HCT116 (cell line): ENCODE measurements around the gene OR6K3. TPM values are rescaled to one million over a fixed set of nuclear protein-coding genes. Genes with fewer than 3 reads are reported as not detected.
"Not testable (repeated sequence)": the region's sequence is repeated elsewhere in the genome, so short reads cannot be mapped to it uniquely, and the experiment has no call there.

Experiments
- ATAC-seq: fragments of 200-7000 bp; cut with Tn5 transposase; 2 replicates; pipeline ENCODE4 v1.9.1; 2020; ENCODE audit warnings: mild to moderate bottlenecking, moderate library complexity
- BruUV-seq: library from RNA; stranded (reverse); fragments of 400-500 nt; replicated peaks from 2 replicates; lab custom pipeline; 2021; lab: Mats Ljungman, UMichigan
- CTCF ChIA-PET: fragments of 300-600 bp; sonication (Branson Sonifier 250); formaldehyde crosslinking; loops from one replicate; lab custom pipeline; 2021; ENCODE audit warnings: antibody characterized with exemption; lab: Charles Lee
- POLR2A ChIA-PET: fragments of 300-600, 350-600 bp; sonication (Branson Sonifier 250); formaldehyde crosslinking; loops from one replicate; lab custom pipeline; 2021; ENCODE audit warnings: antibody characterized with exemption; lab: Charles Lee
- RAD21 ChIA-PET, 2 experiments: fragments of 300-600 bp; sonication (Branson Sonifier 250); formaldehyde crosslinking; loops; one replicate each; lab custom pipeline; 2023; ENCODE audit warnings: low total read pairs in 2 of 2; ENCODE audit not compliant: uncharacterized antibody in 2 of 2, unreplicated experiment in 2 of 2, low non-redundant PET in 1 of 2; lab: Charles Lee
- DNase-seq: peaks from one replicate; pipeline ENCODE4 v3.0.0-alpha.2; 2010; ENCODE audit warnings: low read depth, low spot score
- H2AFZ ChIP-seq: fragments of 200-600 bp; shearing (Covaris generic), sonication (generic); 2 replicates; pipeline ENCODE4 v1.6.1; 2017; ENCODE audit warnings: low read depth, mixed run types, mixed read lengths, antibody characterized with exemption, low read length; ENCODE audit not compliant: poor library complexity, severe bottlenecking
- H3K27ac ChIP-seq: 2 replicates; pipeline ENCODE4 v1.5.1; 2012; ENCODE audit warnings: low read depth, low read length
- H3K27me3 ChIP-seq: fragments of 200-600 bp; sonication (generic); 2 replicates; pipeline ENCODE4 v1.6.1; 2016; ENCODE audit warnings: mixed run types, low read length, mixed read lengths; ENCODE audit not compliant: insufficient read depth
- H3K36me3 ChIP-seq, 2 experiments: fragments of 200-500 bp in 1 of 2; fragments of 200-600 bp in 1 of 2; sonication (Bioruptor generic) in 1 of 2; sonication (generic) in 1 of 2; 2 replicates each; pipeline versions ENCODE4 v1.5.1 to v1.6.1; 2014 to 2016; ENCODE audit warnings: low read length in 2 of 2, inconsistent platforms in 1 of 2, mixed read lengths in 1 of 2, mixed run types in 1 of 2; ENCODE audit not compliant: insufficient read depth in 2 of 2, control insufficient read depth in 1 of 2
- H3K4me1 ChIP-seq, 2 experiments: fragments of 200-600 bp in 1 of 2; sonication (generic) in 1 of 2; 2 replicates each; pipeline versions ENCODE4 v1.5.1 to v1.6.1; 2012 to 2017; ENCODE audit warnings: low read length in 2 of 2, inconsistent platforms in 1 of 2, mild to moderate bottlenecking in 1 of 2, mixed read lengths in 1 of 2, mixed run types in 1 of 2, moderate library complexity in 1 of 2; ENCODE audit not compliant: insufficient read depth in 2 of 2, control insufficient read depth in 1 of 2
- H3K4me2 ChIP-seq: fragments of 200-600 bp; sonication (generic); 2 replicates; pipeline ENCODE4 v1.6.1; 2017; ENCODE audit warnings: mixed run types, low read length, mixed read lengths
- H3K4me3 ChIP-seq, 2 experiments: fragments of 200-600 bp in 1 of 2; sonication (generic) in 1 of 2; replicated peaks in 1 of 2; 2 replicates each; pipeline ENCODE4 v1.5.1; 2011 to 2016; ENCODE audit warnings: low read length in 2 of 2, control low read depth in 1 of 2, low read depth in 1 of 2, mild to moderate bottlenecking in 1 of 2, mixed read lengths in 1 of 2, mixed run types in 1 of 2
- H3K79me2 ChIP-seq: fragments of 200-600 bp; sonication (generic); 2 replicates; pipeline ENCODE4 v1.6.1; 2017; ENCODE audit warnings: mild to moderate bottlenecking, mixed run types, low read length, moderate library complexity, mixed read lengths; ENCODE audit not compliant: insufficient read depth
- H3K9ac ChIP-seq: fragments of 200-600 bp; sonication (generic); 2 replicates; pipeline ENCODE4 v1.6.1; 2016; ENCODE audit warnings: low read length, mixed read lengths
- H3K9me2 ChIP-seq: fragments of 200-600 bp; sonication (generic), shearing (Covaris generic); 2 replicates; pipeline ENCODE4 v1.6.1; 2017; ENCODE audit warnings: mixed run types, mild to moderate bottlenecking, moderate library complexity; ENCODE audit not compliant: insufficient read depth
- H3K9me3 ChIP-seq, 2 experiments: fragments of 200-500 bp in 1 of 2; fragments of 200-600 bp in 1 of 2; sonication (Bioruptor generic) in 1 of 2; sonication (generic) in 1 of 2; 2 replicates each; pipeline ENCODE4 v1.6.1; 2014 to 2017; ENCODE audit warnings: low read length in 2 of 2, mixed read lengths in 2 of 2, inconsistent platforms in 1 of 2, low read depth in 1 of 2, mild to moderate bottlenecking in 1 of 2, mixed run types in 1 of 2, moderate library complexity in 1 of 2; ENCODE audit not compliant: control insufficient read depth in 1 of 2, insufficient read depth in 1 of 2
- H4K20me1 ChIP-seq: fragments of 200-600 bp; sonication (generic), shearing (Covaris generic); 2 replicates; pipeline ENCODE4 v1.6.1; 2017; ENCODE audit warnings: mixed run types, mild to moderate bottlenecking, moderate library complexity; ENCODE audit not compliant: insufficient read depth
- CBX3 ChIP-seq: IDR thresholded peaks from 2 replicates; pipeline ENCODE4 v1.6.1; 2012; ENCODE audit warnings: low read depth
- CTCF ChIP-seq, 3 experiments: fragments of 200-600 bp in 1 of 3; sonication (generic) in 1 of 3; IDR thresholded peaks in 2 of 3; conservative IDR thresholded peaks in 1 of 3; 2 replicates each; pipeline ENCODE4 v1.5.1; 2012 to 2017; ENCODE audit warnings: low read depth in 2 of 3, low read length in 2 of 3, antibody characterized with exemption in 1 of 3, borderline replicate concordance in 1 of 3, control low read depth in 1 of 3, mild to moderate bottlenecking in 1 of 3, mixed read lengths in 1 of 3, mixed run types in 1 of 3, moderate library complexity in 1 of 3; ENCODE audit not compliant: insufficient read depth in 1 of 3
- EGR1 ChIP-seq: IDR thresholded peaks from 2 replicates; pipeline ENCODE4 v1.6.1; 2012; ENCODE audit warnings: low read depth
- ELF1 ChIP-seq: IDR thresholded peaks from 2 replicates; pipeline ENCODE4 v1.6.1; 2012; ENCODE audit warnings: low read depth, borderline replicate concordance
- EZH2 ChIP-seq: fragments of 200-600 bp; sonication (generic); IDR thresholded peaks from 2 replicates; pipeline ENCODE4 v1.6.1; 2017; ENCODE audit warnings: antibody characterized with exemption, mixed run types
- EZH2phosphoT487 ChIP-seq: fragments of 200-600 bp; IDR thresholded peaks from 2 replicates; pipeline ENCODE4 v1.6.1; 2018; ENCODE audit warnings: antibody characterized with exemption, borderline replicate concordance
- FOSL1 ChIP-seq: IDR thresholded peaks from 2 replicates; pipeline ENCODE4 v1.6.1; 2012; ENCODE audit warnings: low read depth
- JUND ChIP-seq: IDR thresholded peaks from 2 replicates; pipeline ENCODE4 v1.6.1; 2012
- RAD21 ChIP-seq: IDR thresholded peaks from 2 replicates; pipeline ENCODE4 v1.6.1; 2012; ENCODE audit warnings: low read depth, mild to moderate bottlenecking
- SP1 ChIP-seq: IDR thresholded peaks from 2 replicates; pipeline ENCODE4 v1.6.1; 2012; ENCODE audit warnings: low read depth
- SRF ChIP-seq: IDR thresholded peaks from 2 replicates; pipeline ENCODE4 v1.6.1; 2012; ENCODE audit warnings: low read depth
- TCF7L2 ChIP-seq: IDR thresholded peaks from 2 replicates; pipeline ENCODE4 v1.7.0; 2011; ENCODE audit warnings: borderline replicate concordance, inconsistent platforms; ENCODE audit not compliant: insufficient read depth, insufficient read length; ENCODE audit errors: extremely low read depth
- YY1 ChIP-seq: IDR thresholded peaks from 2 replicates; pipeline ENCODE4 v1.6.1; 2011; ENCODE audit warnings: low read length, low read depth, moderate library complexity, mild to moderate bottlenecking; ENCODE audit not compliant: insufficient replicate concordance; ENCODE audit errors: extremely low read depth
- ZFX ChIP-seq: fragments of 450-650 bp; IDR thresholded peaks from 2 replicates; pipeline ENCODE4 v1.6.1; 2017
- ZNF274 ChIP-seq: fragments of 200-500 bp; sonication (Bioruptor generic); IDR thresholded peaks from 2 replicates; pipeline ENCODE4 v1.6.1; 2014; ENCODE audit warnings: mild to moderate bottlenecking, low read depth, low read length, inconsistent platforms
- intact Hi-C: fragments of 100-400 bp; cut with micrococcal nuclease; formaldehyde crosslinking; loops from 2 replicates; pipeline ENCODE4 v1.10.0; 2022
- total RNA-seq: library from RNA; stranded (reverse); gene quantifications from one replicate; pipeline ENCODE4 v1.2.1, GENCODE V29; 2021; ENCODE audit not compliant: unreplicated experiment
- TF ChIP-seq, protein P1 (sequence below): IDR thresholded peaks from 2 replicates; pipeline ENCODE4 v1.6.1; 2012
- TF ChIP-seq, protein P2 (sequence below): IDR thresholded peaks from 2 replicates; pipeline ENCODE4 v1.6.1; 2012; ENCODE audit warnings: low read depth

OR6K3 gene
- total RNA-seq, 1 experiment from 2014 or later = not detected

DNA sequence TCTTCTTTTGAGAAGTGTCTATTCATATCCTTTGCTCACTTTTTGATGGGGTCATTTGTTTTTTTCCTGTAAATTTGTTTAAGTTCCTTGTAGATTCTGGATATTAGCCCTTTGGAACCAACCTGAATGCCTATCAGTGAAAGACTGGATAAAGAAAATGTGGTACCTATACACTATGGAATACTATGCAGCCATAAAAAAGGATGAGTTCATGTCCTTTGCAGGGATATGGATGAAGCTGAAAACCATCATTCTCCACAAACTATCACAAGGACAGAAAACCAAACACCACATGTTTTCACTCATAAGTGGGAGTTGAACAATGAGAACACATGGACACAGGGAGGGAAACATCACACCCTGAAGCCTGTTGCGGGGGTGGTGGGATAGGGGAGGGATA lies 32.2 kb downstream of the OR6K3 start:
- H3K27ac ChIP-seq, POLR2A ChIA-PET, intact Hi-C loops, H3K9me3 ChIP-seq, H3K9ac ChIP-seq, BruUV-seq, H3K36me3 ChIP-seq, H3K27me3 ChIP-seq, RAD21 ChIA-PET, DNase-seq, CTCF ChIA-PET, ATAC-seq, H3K4me3 ChIP-seq, H2AFZ ChIP-seq, H4K20me1 ChIP-seq, H3K4me1 ChIP-seq, H3K79me2 ChIP-seq, H3K9me2 ChIP-seq, H3K4me2 ChIP-seq: not testable (repeated sequence)

GRCh38 chr1:158687037-158687436 lies 33.5 kb downstream of the OR6K3 start:
- H3K36me3 ChIP-seq = no peaks in the 10 kb centered on the region
- H3K4me1 ChIP-seq = no peaks in the 10 kb centered on the region
- H3K9me3 ChIP-seq = no peaks in the 10 kb centered on the region
- H3K4me3 ChIP-seq = no peak overlapping the region
- no peaks in the 10 kb centered on the region for H4K20me1 ChIP-seq
- TF ChIP-seq SRF = no peak
- TF ChIP-seq YY1 = no peak
- TF ChIP-seq ZNF274 = no peak
- TF ChIP-seq RAD21 = no peak
- no peak for TF ChIP-seq CBX3
- TF ChIP-seq FOSL1 = no peak
- TF ChIP-seq SP1 = no peak
- TF ChIP-seq, protein P1, sequence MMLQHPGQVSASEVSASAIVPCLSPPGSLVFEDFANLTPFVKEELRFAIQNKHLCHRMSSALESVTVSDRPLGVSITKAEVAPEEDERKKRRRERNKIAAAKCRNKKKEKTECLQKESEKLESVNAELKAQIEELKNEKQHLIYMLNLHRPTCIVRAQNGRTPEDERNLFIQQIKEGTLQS = no peak
- TF ChIP-seq, protein P2, sequence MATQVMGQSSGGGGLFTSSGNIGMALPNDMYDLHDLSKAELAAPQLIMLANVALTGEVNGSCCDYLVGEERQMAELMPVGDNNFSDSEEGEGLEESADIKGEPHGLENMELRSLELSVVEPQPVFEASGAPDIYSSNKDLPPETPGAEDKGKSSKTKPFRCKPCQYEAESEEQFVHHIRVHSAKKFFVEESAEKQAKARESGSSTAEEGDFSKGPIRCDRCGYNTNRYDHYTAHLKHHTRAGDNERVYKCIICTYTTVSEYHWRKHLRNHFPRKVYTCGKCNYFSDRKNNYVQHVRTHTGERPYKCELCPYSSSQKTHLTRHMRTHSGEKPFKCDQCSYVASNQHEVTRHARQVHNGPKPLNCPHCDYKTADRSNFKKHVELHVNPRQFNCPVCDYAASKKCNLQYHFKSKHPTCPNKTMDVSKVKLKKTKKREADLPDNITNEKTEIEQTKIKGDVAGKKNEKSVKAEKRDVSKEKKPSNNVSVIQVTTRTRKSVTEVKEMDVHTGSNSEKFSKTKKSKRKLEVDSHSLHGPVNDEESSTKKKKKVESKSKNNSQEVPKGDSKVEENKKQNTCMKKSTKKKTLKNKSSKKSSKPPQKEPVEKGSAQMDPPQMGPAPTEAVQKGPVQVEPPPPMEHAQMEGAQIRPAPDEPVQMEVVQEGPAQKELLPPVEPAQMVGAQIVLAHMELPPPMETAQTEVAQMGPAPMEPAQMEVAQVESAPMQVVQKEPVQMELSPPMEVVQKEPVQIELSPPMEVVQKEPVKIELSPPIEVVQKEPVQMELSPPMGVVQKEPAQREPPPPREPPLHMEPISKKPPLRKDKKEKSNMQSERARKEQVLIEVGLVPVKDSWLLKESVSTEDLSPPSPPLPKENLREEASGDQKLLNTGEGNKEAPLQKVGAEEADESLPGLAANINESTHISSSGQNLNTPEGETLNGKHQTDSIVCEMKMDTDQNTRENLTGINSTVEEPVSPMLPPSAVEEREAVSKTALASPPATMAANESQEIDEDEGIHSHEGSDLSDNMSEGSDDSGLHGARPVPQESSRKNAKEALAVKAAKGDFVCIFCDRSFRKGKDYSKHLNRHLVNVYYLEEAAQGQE = no peak
- no peak for TF ChIP-seq ZFX
- no peak for TF ChIP-seq ELF1
- TF ChIP-seq JUND = no peak
- TF ChIP-seq EZH2phosphoT487 = no peak
- TF ChIP-seq CTCF (IDR thresholded peaks at IDR 0.05 in 2 of 3, conservative IDR thresholded peaks at IDR 0.05 in 1 of 3; ENCODE audit: borderline replicate concordance in 1 of 3, insufficient read depth in 1 of 3, low read depth in 2 of 3, low read length in 2 of 3) = no peak
- TF ChIP-seq EZH2 = no peak
- no peak for TF ChIP-seq TCF7L2
- no peak for TF ChIP-seq EGR1
- H3K4me2 ChIP-seq = no peak overlapping the region
- no peak overlapping the region for H3K27ac ChIP-seq
- no peaks in the 10 kb centered on the region for H3K27me3 ChIP-seq
- no peak overlapping the region for H3K9ac ChIP-seq
- CTCF ChIA-PET = no interaction called here
- ATAC-seq = no peak
- RAD21 ChIA-PET = no interaction called here
- intact Hi-C loops = no loop called here
- no TSS peak for BruUV-seq
- POLR2A ChIA-PET = no interaction called here
- no peak for DNase-seq
- H3K9me2 ChIP-seq = no peaks in the 10 kb centered on the region
- no peaks in the 10 kb centered on the region for H3K79me2 ChIP-seq
- no peak overlapping the region for H2AFZ ChIP-seq
